HG03064 (cell line): ENCODE results near the gene NECAB2.

Experiments used
- ATAC-seq: cut with Tn5 transposase; IDR thresholded peaks from one replicate; pipeline ENCODE4 v1.9.1; 2021; ENCODE audit warnings: low read depth; ENCODE audit not compliant: unreplicated experiment

NECAB2 gene

GRCh38 chr16:84042308-84042878, 74.3 kb downstream of the NECAB2 start, which contains the start of gene SLC38A8:
Gene SLC38A8 (minus strand): TSS chr16:84042795. CDS start chr16:84042157, 638 bp downstream.
- ATAC-seq, result no peak

GRCh38 chr16:84042879-84043485, 74.9 kb downstream of the NECAB2 start:
- ATAC-seq, result no peak

- ATAC-seq, result no peak
These were observed 75.6 kb downstream of the NECAB2 start for GRCh38 chr16:84043486-84044117.

GRCh38 chr16:84044118-84044488, 76.1 kb downstream of the NECAB2 start:
- ATAC-seq, result no peak

GRCh38 chr16:84045001-84045817, 77.2 kb downstream of the NECAB2 start:
- ATAC-seq, result no peak

- no peak for ATAC-seq
These were observed 77.9 kb downstream of the NECAB2 start for GRCh38 chr16:84045818-84046470.

- no peak for ATAC-seq
These were observed 79.2 kb downstream of the NECAB2 start for GRCh38 chr16:84047206-84047605.

- ATAC-seq, result no peak
These were observed 79.6 kb downstream of the NECAB2 start for GRCh38 chr16:84047626-84048025.

GRCh38 chr16:84048270-84048669, 80.2 kb downstream of the NECAB2 start:
- no peak for ATAC-seq

GRCh38 chr16:84048871-84049270, 80.8 kb downstream of the NECAB2 start:
- no peak for ATAC-seq

- no peak for ATAC-seq
These were observed 81.5 kb downstream of the NECAB2 start for GRCh38 chr16:84049403-84050060.

GRCh38 chr16:84050316-84050715, 82.3 kb downstream of the NECAB2 start:
- ATAC-seq, result no peak

GRCh38 chr16:84052071-84052622, 84.1 kb downstream of the NECAB2 start:
- no peak for ATAC-seq
